Measurements from ENCODE around the gene TRIM40. TPM values are rescaled to one million over a fixed set of nuclear protein-coding genes. Genes with fewer than 3 reads are reported as not detected.

TRIM40 gene
- polyA plus RNA-seq, 1 donor (not counting 4 experiments of a cell fraction or from before 2014, with no cell fraction given), result not detected

DNA sequence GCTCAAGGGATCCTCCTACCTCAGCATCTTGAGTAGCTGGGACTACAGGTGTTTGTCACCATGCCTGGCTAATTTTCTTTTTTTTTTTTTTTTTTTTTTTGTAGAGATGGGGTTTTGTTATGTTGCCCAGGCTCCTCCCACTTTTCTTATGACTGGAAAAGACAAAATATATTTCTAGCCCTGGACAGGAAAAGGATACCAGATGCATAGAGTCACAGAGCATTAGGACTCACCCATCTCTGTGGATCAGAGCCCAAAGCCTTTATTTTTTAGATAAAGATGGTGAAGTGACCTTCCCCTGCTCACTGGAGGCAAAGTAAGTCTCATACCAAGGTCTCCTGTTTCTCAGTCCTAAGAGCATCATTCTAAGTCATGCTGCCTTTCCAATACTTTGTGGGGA, 21.6 kb downstream of the TRIM40 start:
- Histone ChIP-seq H2AFZ (ENCODE audit: control insufficient read depth, low read length) (no peak overlapping the region), H3K4me2 (ENCODE audit: control insufficient read depth, extremely low read depth, insufficient read depth, low read depth, low read length) (no peak overlapping the region), H3K9me3 (ENCODE audit: control insufficient read depth, low read depth, low read length) (no peaks in the 10 kb centered on the region), H3K9ac (ENCODE audit: control insufficient read depth, extremely low read depth, insufficient read depth, low read length) (no peak overlapping the region), H3K27ac (ENCODE audit: control insufficient read depth, insufficient read depth, low read length) (no peak overlapping the region), H3K4me1 (ENCODE audit: control insufficient read depth, extremely low read depth, insufficient read depth, low read length) (peaks cover 26% of the 10 kb centered on the region), H3K4me3 (ENCODE audit: control insufficient read depth in 2 of 3, extremely low read depth in 1 of 3, insufficient read depth in 2 of 3, low read depth in 1 of 3, low read length in 3 of 3) (no peak overlapping the region), H3K79me2 (ENCODE audit: control insufficient read depth, insufficient read depth, low read length) (no peaks in the 10 kb centered on the region), H3K27me3 (ENCODE audit: control insufficient read depth, extremely low read depth, insufficient read depth, low read length) (peaks cover 9% of the 10 kb centered on the region), H3K36me3 (ENCODE audit: control insufficient read depth in 2 of 2, extremely low read depth in 1 of 2, insufficient read depth in 2 of 2, low read length in 2 of 2) (no peaks in the 10 kb centered on the region), H4K20me1 (ENCODE audit: control insufficient read depth, extremely low read depth, insufficient read depth, low read length) (no peaks in the 10 kb centered on the region), H3K9me1 (ENCODE audit: control insufficient read depth, extremely low read depth, insufficient read depth, low read length) (no peaks in the 10 kb centered on the region)
- dilution Hi-C loops (cut with MboI; ENCODE audit: extremely low pct_ligation_motif_present, low sequenced_read_pairs), result no loop called here
- FAIRE-seq, result no peak
- TF ChIP-seq, protein P1, sequence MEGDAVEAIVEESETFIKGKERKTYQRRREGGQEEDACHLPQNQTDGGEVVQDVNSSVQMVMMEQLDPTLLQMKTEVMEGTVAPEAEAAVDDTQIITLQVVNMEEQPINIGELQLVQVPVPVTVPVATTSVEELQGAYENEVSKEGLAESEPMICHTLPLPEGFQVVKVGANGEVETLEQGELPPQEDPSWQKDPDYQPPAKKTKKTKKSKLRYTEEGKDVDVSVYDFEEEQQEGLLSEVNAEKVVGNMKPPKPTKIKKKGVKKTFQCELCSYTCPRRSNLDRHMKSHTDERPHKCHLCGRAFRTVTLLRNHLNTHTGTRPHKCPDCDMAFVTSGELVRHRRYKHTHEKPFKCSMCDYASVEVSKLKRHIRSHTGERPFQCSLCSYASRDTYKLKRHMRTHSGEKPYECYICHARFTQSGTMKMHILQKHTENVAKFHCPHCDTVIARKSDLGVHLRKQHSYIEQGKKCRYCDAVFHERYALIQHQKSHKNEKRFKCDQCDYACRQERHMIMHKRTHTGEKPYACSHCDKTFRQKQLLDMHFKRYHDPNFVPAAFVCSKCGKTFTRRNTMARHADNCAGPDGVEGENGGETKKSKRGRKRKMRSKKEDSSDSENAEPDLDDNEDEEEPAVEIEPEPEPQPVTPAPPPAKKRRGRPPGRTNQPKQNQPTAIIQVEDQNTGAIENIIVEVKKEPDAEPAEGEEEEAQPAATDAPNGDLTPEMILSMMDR (optimal IDR thresholded peaks at IDR 0.05 in 1 of 3, IDR thresholded peaks at IDR 0.05 in 1 of 3, conservative IDR thresholded peaks at IDR 0.05 in 1 of 3; ENCODE audit: extremely low read depth in 1 of 3, insufficient read depth in 2 of 3, low read length in 3 of 3), result no peak
- TF ChIP-seq EZH2 (IDR thresholded peaks at IDR 0.05; ENCODE audit: low read length), result no peak
- no peak for DNase-seq (ENCODE audit: low read depth, low spot score)

- DNase-seq (ENCODE audit: low read depth, low spot score) (no peak), FAIRE-seq (no peak)
- Histone ChIP-seq H3K36me3 (ENCODE audit: control insufficient read depth in 2 of 2, extremely low read depth in 1 of 2, insufficient read depth in 2 of 2, low read length in 2 of 2) (no peaks in the 10 kb centered on the region), H3K4me3 (ENCODE audit: control insufficient read depth in 2 of 3, extremely low read depth in 1 of 3, insufficient read depth in 2 of 3, low read depth in 1 of 3, low read length in 3 of 3) (no peak overlapping the region), H3K4me2 (ENCODE audit: control insufficient read depth, extremely low read depth, insufficient read depth, low read depth, low read length) (no peak overlapping the region), H3K79me2 (ENCODE audit: control insufficient read depth, insufficient read depth, low read length) (no peaks in the 10 kb centered on the region), H3K27ac (ENCODE audit: control insufficient read depth, insufficient read depth, low read length) (no peak overlapping the region), H3K27me3 (ENCODE audit: control insufficient read depth, extremely low read depth, insufficient read depth, low read length) (peaks cover 9% of the 10 kb centered on the region), H4K20me1 (ENCODE audit: control insufficient read depth, extremely low read depth, insufficient read depth, low read length) (no peaks in the 10 kb centered on the region), H3K9ac (ENCODE audit: control insufficient read depth, extremely low read depth, insufficient read depth, low read length) (no peak overlapping the region), H3K9me1 (ENCODE audit: control insufficient read depth, extremely low read depth, insufficient read depth, low read length) (no peaks in the 10 kb centered on the region), H3K9me3 (ENCODE audit: control insufficient read depth, low read depth, low read length) (no peaks in the 10 kb centered on the region), H3K4me1 (ENCODE audit: control insufficient read depth, extremely low read depth, insufficient read depth, low read length) (peaks cover 26% of the 10 kb centered on the region), H2AFZ (ENCODE audit: control insufficient read depth, low read length) (no peak overlapping the region)
- TF ChIP-seq, protein P1 (optimal IDR thresholded peaks at IDR 0.05 in 1 of 3, IDR thresholded peaks at IDR 0.05 in 1 of 3, conservative IDR thresholded peaks at IDR 0.05 in 1 of 3; ENCODE audit: extremely low read depth in 1 of 3, insufficient read depth in 2 of 3, low read length in 3 of 3), result no peak
- dilution Hi-C loops (cut with MboI; ENCODE audit: extremely low pct_ligation_motif_present, low sequenced_read_pairs), result no loop called here
These were observed 22.1 kb downstream of the TRIM40 start for GRCh38 chr6:30157999-30158398.

Measured in keratinocyte (primary cell).